H1 (cell line): ENCODE results near the gene SERPINB6. TPM values are rescaled to one million over a fixed set of nuclear protein-coding genes. Genes with fewer than 3 reads are reported as not detected.

Experiments used
- CTCF ChIA-PET: fragments of 300-600 bp; sonication (Branson Sonifier 250); formaldehyde crosslinking; loops from one replicate; lab custom pipeline; 2021; ENCODE audit not compliant: partially characterized antibody; lab: Charles Lee
- POLR2A ChIA-PET: fragments of 300-600 bp; sonication (Branson Sonifier 250); formaldehyde crosslinking; loops from one replicate; lab custom pipeline; 2021; ENCODE audit warnings: inconsistent platforms; ENCODE audit not compliant: partially characterized antibody; lab: Charles Lee
- DNase-seq, 2 experiments: peaks; one replicate each; pipeline versions ENCODE4 v3.0.0 to v3.0.0-alpha.2; 2010 to 2022; ENCODE audit warnings: low spot score in 2 of 2, low read depth in 1 of 2, mixed read lengths in 1 of 2
- FAIRE-seq: peaks from 2 replicates; lab custom pipeline; 2011; peaks lifted over from hg19 to GRCh38; lab: Jason Lieb, UNC
- H2AFZ ChIP-seq: 2 replicates; pipeline ENCODE4 v1.8.1; 2012; ENCODE audit warnings: low read length, inconsistent platforms
- H2AK5ac ChIP-seq: 2 replicates; pipeline ENCODE4 v1.6.1; 2013; ENCODE audit warnings: low read depth, low read length
- H2BK120ac ChIP-seq: replicated peaks from 2 replicates; pipeline ENCODE3; 2013; ENCODE audit warnings: low read depth, low read length, inconsistent platforms
- H2BK12ac ChIP-seq: 2 replicates; pipeline ENCODE4 v1.6.1; 2013; ENCODE audit warnings: low read depth, low read length
- H2BK15ac ChIP-seq: 2 replicates; pipeline ENCODE4 v1.6.1; 2013; ENCODE audit warnings: low read length
- H2BK20ac ChIP-seq: 2 replicates; pipeline ENCODE4 v1.6.1; 2013; ENCODE audit warnings: low read length
- H2BK5ac ChIP-seq: 2 replicates; pipeline ENCODE4 v1.6.1; 2013; ENCODE audit warnings: low read depth, low read length
- H3K14ac ChIP-seq: 2 replicates; pipeline ENCODE4 v1.6.1; 2013; ENCODE audit warnings: inconsistent platforms; ENCODE audit not compliant: insufficient read length
- H3K18ac ChIP-seq: 2 replicates; pipeline ENCODE4 v1.6.1; 2013; ENCODE audit warnings: low read length; ENCODE audit errors: extremely low read depth
- H3K23ac ChIP-seq: 2 replicates; pipeline ENCODE4 v1.6.1; 2013; ENCODE audit warnings: inconsistent platforms; ENCODE audit not compliant: insufficient read length
- H3K23me2 ChIP-seq: 2 replicates; pipeline ENCODE4 v1.6.1; 2013; ENCODE audit warnings: low read depth, low read length
- H3K27ac ChIP-seq: 2 replicates; pipeline ENCODE4 v1.6.1; 2011; ENCODE audit warnings: low read depth, low read length, inconsistent platforms
- H3K27me3 ChIP-seq, 4 experiments: replicated peaks in 1 of 4; 1 replicate in 1 of 4; 2 replicates in 3 of 4; pipeline versions ENCODE4 v1.6.1 to v1.8.1; 2011 to 2013; ENCODE audit warnings: low read length in 3 of 4, mild to moderate bottlenecking in 3 of 4, inconsistent platforms in 2 of 4, mixed read lengths in 2 of 4, moderate library complexity in 1 of 4; ENCODE audit not compliant: control insufficient read depth in 3 of 4, insufficient read depth in 3 of 4; ENCODE audit errors: extremely low read depth in 1 of 4
- H3K36me3 ChIP-seq, 4 experiments: 2 replicates each; pipeline versions ENCODE4 v1.6.1 to v1.8.1; 2011 to 2013; ENCODE audit warnings: mild to moderate bottlenecking in 4 of 4, low read length in 3 of 4, moderate library complexity in 2 of 4, control low read depth in 1 of 4, inconsistent platforms in 1 of 4; ENCODE audit not compliant: insufficient read depth in 4 of 4, control insufficient read depth in 2 of 4
- H3K4ac ChIP-seq: replicated peaks from 2 replicates; pipeline ENCODE3; 2013; ENCODE audit warnings: low read length, low read depth, mixed read lengths, inconsistent platforms; ENCODE audit not compliant: insufficient read length
- H3K4me1 ChIP-seq, 4 experiments: replicated peaks in 1 of 4; 1 replicate in 1 of 4; 2 replicates in 3 of 4; pipeline versions ENCODE4 v1.6.1 to v1.8.1; 2011 to 2013; ENCODE audit warnings: low read length in 3 of 4, inconsistent platforms in 2 of 4, mixed read lengths in 1 of 4; ENCODE audit not compliant: insufficient read depth in 4 of 4, control insufficient read depth in 3 of 4
- H3K4me2 ChIP-seq, 2 experiments: 2 replicates each; pipeline versions ENCODE4 v1.6.1 to v1.8.1; 2011 to 2013; ENCODE audit warnings: low read depth in 2 of 2, low read length in 2 of 2, control low read depth in 1 of 2, inconsistent platforms in 1 of 2, mild to moderate bottlenecking in 1 of 2; ENCODE audit not compliant: insufficient read depth in 1 of 2
- H3K4me3 ChIP-seq, 4 experiments: fragments of 200-600, 300-600 bp in 1 of 4; sonication (generic), shearing (Covaris generic), sonication (Bioruptor Twin) in 1 of 4; 2 replicates each; pipeline versions ENCODE4 v1.5.1 to v1.8.1; 2011 to 2016; ENCODE audit warnings: low read length in 4 of 4, low read depth in 3 of 4, control low read depth in 2 of 4, inconsistent platforms in 2 of 4, mild to moderate bottlenecking in 2 of 4, mixed read lengths in 1 of 4, moderate library complexity in 1 of 4; ENCODE audit not compliant: insufficient read depth in 2 of 4; ENCODE audit errors: extremely low read depth in 1 of 4
- H3K56ac ChIP-seq: replicated peaks from 2 replicates; pipeline ENCODE3; 2013; ENCODE audit warnings: low read depth, mild to moderate bottlenecking, mixed read lengths, low read length, inconsistent platforms; ENCODE audit not compliant: insufficient read length
- H3K79me1 ChIP-seq: 2 replicates; pipeline ENCODE4 v1.6.1; 2013; ENCODE audit warnings: low read depth, low read length, control low read depth
- H3K79me2 ChIP-seq, 2 experiments: 2 replicates each; pipeline versions ENCODE4 v1.6.1 to v1.8.1; 2012 to 2013; ENCODE audit warnings: low read length in 2 of 2, mild to moderate bottlenecking in 2 of 2, inconsistent platforms in 1 of 2; ENCODE audit not compliant: insufficient read depth in 2 of 2, control insufficient read depth in 1 of 2
- H3K9ac ChIP-seq, 4 experiments: replicated peaks in 1 of 4; 1 replicate in 1 of 4; 2 replicates in 3 of 4; pipeline versions ENCODE4 v1.6.1 to v1.8.1; 2011 to 2013; ENCODE audit warnings: low read depth in 3 of 4, low read length in 3 of 4, control low read depth in 2 of 4, mild to moderate bottlenecking in 2 of 4, moderate library complexity in 2 of 4, inconsistent platforms in 1 of 4; ENCODE audit errors: extremely low read depth in 1 of 4
- H3K9me3 ChIP-seq, 2 experiments: 2 replicates each; pipeline versions ENCODE4 v1.6.1 to v1.8.1; 2012 to 2013; ENCODE audit warnings: mild to moderate bottlenecking in 2 of 2, moderate library complexity in 2 of 2, control low read depth in 1 of 2, inconsistent platforms in 1 of 2, low read depth in 1 of 2, low read length in 1 of 2, mixed read lengths in 1 of 2; ENCODE audit not compliant: insufficient read depth in 2 of 2
- H4K20me1 ChIP-seq, 2 experiments: replicated peaks in 1 of 2; 2 replicates each; pipeline versions ENCODE3 to v1.8.1; 2011 to 2013; ENCODE audit warnings: inconsistent platforms in 2 of 2, low read length in 2 of 2, mild to moderate bottlenecking in 1 of 2; ENCODE audit not compliant: insufficient read depth in 2 of 2, control insufficient read depth in 1 of 2
- H4K5ac ChIP-seq: 2 replicates; pipeline ENCODE4 v1.6.1; 2013; ENCODE audit warnings: low read length, low read depth, mixed read lengths, inconsistent platforms; ENCODE audit not compliant: insufficient read length
- H4K8ac ChIP-seq: 2 replicates; pipeline ENCODE4 v1.8.0; 2013; ENCODE audit warnings: mild to moderate bottlenecking, moderate library complexity, low read length, inconsistent platforms; ENCODE audit not compliant: insufficient read depth; ENCODE audit errors: extremely low read depth
- H4K91ac ChIP-seq: replicated peaks from 2 replicates; pipeline ENCODE3; 2013; ENCODE audit warnings: low read length, mixed read lengths, inconsistent platforms; ENCODE audit not compliant: insufficient read length
- BACH1 ChIP-seq: IDR thresholded peaks from 2 replicates; pipeline ENCODE4 v1.6.1; 2012; ENCODE audit warnings: low read length, improper control_type of control experiment
- CHD1 ChIP-seq: IDR thresholded peaks from 2 replicates; pipeline ENCODE4 v1.6.1; 2012; ENCODE audit warnings: low read depth, low read length, improper control_type of control experiment
- EP300 ChIP-seq, 2 experiments: IDR thresholded peaks; 1 replicate in 1 of 2; 2 replicates in 1 of 2; pipeline ENCODE4 v1.6.1; 2011 to 2012; ENCODE audit warnings: low read depth in 2 of 2, low read length in 2 of 2, mild to moderate bottlenecking in 2 of 2, borderline replicate concordance in 1 of 2, inconsistent platforms in 1 of 2, moderate library complexity in 1 of 2
- FOSL1 ChIP-seq: IDR thresholded peaks from 2 replicates; pipeline ENCODE4 v1.6.1; 2011; ENCODE audit warnings: mild to moderate bottlenecking, low read depth, low read length, moderate library complexity; ENCODE audit not compliant: insufficient read depth
- MAX ChIP-seq: IDR thresholded peaks from 2 replicates; pipeline ENCODE4 v1.6.1; 2012; ENCODE audit warnings: inconsistent platforms
- RAD21 ChIP-seq, 2 experiments: IDR thresholded peaks in 1 of 2; conservative IDR thresholded peaks in 1 of 2; 2 replicates each; pipeline ENCODE4 v1.6.1; 2011; ENCODE audit warnings: low read depth in 2 of 2, low read length in 2 of 2, improper control_type of control experiment in 1 of 2, inconsistent platforms in 1 of 2, mild to moderate bottlenecking in 1 of 2, moderate library complexity in 1 of 2
- SIN3A ChIP-seq, 2 experiments: IDR thresholded peaks in 1 of 2; conservative IDR thresholded peaks in 1 of 2; 2 replicates each; pipeline ENCODE4 v1.6.1; 2011 to 2012; ENCODE audit warnings: low read length in 2 of 2, improper control_type of control experiment in 1 of 2, low read depth in 1 of 2, mild to moderate bottlenecking in 1 of 2
- SIX5 ChIP-seq: IDR thresholded peaks from 2 replicates; pipeline ENCODE4 v1.6.1; 2011; ENCODE audit warnings: mild to moderate bottlenecking, low read depth, low read length
- TAF1 ChIP-seq: IDR thresholded peaks from 2 replicates; pipeline ENCODE4 v1.6.1; 2011; ENCODE audit warnings: mild to moderate bottlenecking, low read depth, low read length
- TAF7 ChIP-seq: optimal IDR thresholded peaks from 2 replicates; pipeline ENCODE3; 2011; ENCODE audit warnings: low read depth, mild to moderate bottlenecking, inconsistent platforms, low read length, moderate library complexity, borderline replicate concordance
- TEAD4 ChIP-seq: IDR thresholded peaks from 2 replicates; pipeline ENCODE4 v1.6.1; 2012; ENCODE audit warnings: low read depth, low read length, inconsistent platforms, mixed read lengths
- WGBS, 2 experiments: shearing (Covaris generic) in 1 of 2; methylation state at CpG; one replicate each; pipeline versions ENCODE4 v1.1.6 to v1.1.7; 2013 to 2015; ENCODE audit warnings: low lambda C conversion rate in 2 of 2, mixed read lengths in 2 of 2, inconsistent platforms in 1 of 2, low coverage in 1 of 2, missing lambda C conversion rate in 1 of 2; ENCODE audit not compliant: insufficient replicate concordance in 2 of 2, insufficient coverage in 1 of 2, insufficient read length in 1 of 2; ENCODE audit errors: extremely low coverage in 1 of 2, missing lambda C conversion rate in 1 of 2; 5-methylcytosine and 5-hydroxymethylcytosine counted together
- polyA plus RNA-seq, 7 experiments: library from polyadenylated mRNA; depleted of rRNA in 3 of 7; stranded (reverse) in 5 of 7; unstranded in 2 of 7; fragments of >200 nt in 5 of 7; fragments of 200-250 nt in 2 of 7; gene quantifications; 1 replicate in 5 of 7; 2 replicates in 1 of 7; 4 replicates in 1 of 7; pipeline versions ENCODE4 v1.2.1 to v1.2.3, GENCODE V29; 2011 to 2013; ENCODE audit warnings: missing spikeins in 2 of 7, mixed read lengths in 2 of 7
- total RNA-seq: library from RNA; stranded (reverse); fragmentation: NEBNext Ultra II Directional; extraction: Animal tissue kit (Norgen Biotek cat#: 25700); gene quantifications from 2 replicates; pipeline ENCODE4 v1.2.1, GENCODE V29; 2021

The SERPINB6 gene
- total and polyA plus RNA-seq, 2 of the 8 experiments (the other 6 are each of a cell fraction or from before 2014, with no cell fraction given), result 27.2 to 29.4 TPM

- no peak overlapping the region for H2BK12ac ChIP-seq
- no peak overlapping the region for H3K9ac ChIP-seq
- H3K56ac ChIP-seq, result no peak overlapping the region
- H2BK15ac ChIP-seq, result no peak overlapping the region
- no peak overlapping the region for H2BK20ac ChIP-seq
- peak overlapping the region; percentile 36 to 39; a peak in 2 of 4 replicates for H3K4me2 ChIP-seq
- no peak overlapping the region for H2BK5ac ChIP-seq
- DNase-seq (no peak), FAIRE-seq (no peak)
- H3K23ac ChIP-seq, result no peak overlapping the region
- ChIA-PET CTCF (interaction anchor here (0.6 to 3.7 kb wide), 31 partner anchors 9 to 984 kb away, joined by 3 to 28 read pairs (median 4); no protein-coding TSS in a partner anchor), POLR2A (interaction anchor here (1.0 to 4.5 kb wide), 10 partner anchors 9 to 130 kb away, joined by 3 to 47 read pairs (median 8); no protein-coding TSS in a partner anchor)
- H4K5ac ChIP-seq, result no peak overlapping the region
- no peaks in the 10 kb centered on the region for H3K9me3 ChIP-seq
- H3K27me3 ChIP-seq, result no peaks in the 10 kb centered on the region
- no peaks in the 10 kb centered on the region for H3K79me1 ChIP-seq
- H3K79me2 ChIP-seq, result peaks cover 0 to 11% of the 10 kb centered on the region in 2 experiments; a peak in 1 of 4 replicates
- no peak overlapping the region for H4K91ac ChIP-seq
- 57% methylated on average over 2 of the region's 2 CpGs; no CpG with 5 or more reads in 1 of the 2 experiments for WGBS, 2 experiments
- no peak overlapping the region for H3K27ac ChIP-seq
- H3K4ac ChIP-seq, result no peak overlapping the region
- H2AFZ ChIP-seq, result no peak overlapping the region
- peaks cover 0 to 13% (median 9%) of the 10 kb centered on the region in 4 experiments; a peak in 3 of 8 replicates for H3K36me3 ChIP-seq
- H2BK120ac ChIP-seq, result no peak overlapping the region
- H3K18ac ChIP-seq, result no peak overlapping the region
- H3K14ac ChIP-seq, result no peak overlapping the region
- H3K4me3 ChIP-seq, result peak overlapping the region in 1 of 4 experiments; percentile 85; a peak in 1 of 8 replicates
- H3K23me2 ChIP-seq, result peaks cover 11% of the 10 kb centered on the region
- no peak overlapping the region for H2AK5ac ChIP-seq
- no peak overlapping the region for H4K8ac ChIP-seq
- H4K20me1 ChIP-seq, result peaks cover 0 to 2% of the 10 kb centered on the region in 2 experiments
- peaks cover 0 to 9% (median 1%) of the 10 kb centered on the region in 4 experiments; a peak in 4 of 7 replicates for H3K4me1 ChIP-seq
- peak; percentile 100 for TF ChIP-seq BACH1
- no peak for TF ChIP-seq TAF1
- TF ChIP-seq MAX, result peak; percentile 79
- TF ChIP-seq TEAD4, result 0 out of 2 replicates have a peak, but pooled peaks have one; percentile 33
- TF ChIP-seq TAF7, result no peak
- no peak for TF ChIP-seq EP300 (IDR thresholded peaks at IDR 0.05; ENCODE audit: borderline replicate concordance in 1 of 2, low read depth in 2 of 2, low read length in 2 of 2)
- peak; percentile 33 to 56; a peak in 3 of 4 replicates for TF ChIP-seq RAD21 (IDR thresholded peaks at IDR 0.05 in 1 of 2, conservative IDR thresholded peaks at IDR 0.05 in 1 of 2; ENCODE audit: low read depth in 2 of 2, low read length in 2 of 2)
- TF ChIP-seq FOSL1, result no peak
- peak; percentile 78 to 92; a peak in 2 of 4 replicates for TF ChIP-seq SIN3A (conservative IDR thresholded peaks at IDR 0.05 in 1 of 2, IDR thresholded peaks at IDR 0.05 in 1 of 2; ENCODE audit: low read depth in 1 of 2, low read length in 2 of 2)
- TF ChIP-seq CHD1, result no peak
- no peak for TF ChIP-seq SIX5
These were observed 30.5 kb upstream of the SERPINB6 start for GRCh38 chr6:3001773-3002293.
